SK-N-SH (cell line): ENCODE measurements around the gene CEP162. TPM values are rescaled to one million over a fixed set of nuclear protein-coding genes. Genes with fewer than 3 reads are reported as not detected.
"Not testable (repeated sequence)": the region's sequence is repeated elsewhere in the genome, so short reads cannot be mapped to it uniquely, and the experiment has no call there.

Source experiments
- CTCF ChIA-PET: fragments of 300-600, 350-600 bp; formaldehyde crosslinking; extraction: SDS; loops from one replicate; lab custom pipeline; 2021; lab: Yijun Ruan, JAX
- POLR2A ChIA-PET: fragments of 350-600 bp; sonication (Branson Sonifier 250); formaldehyde crosslinking; extraction: SDS; loops from one replicate; lab custom pipeline; 2020; ENCODE audit warnings: antibody characterized with exemption, inconsistent platforms; lab: Yijun Ruan, JAX
- DNase-seq: peaks from one replicate; pipeline ENCODE4 v3.0.0; 2012
- H2AFZ ChIP-seq: fragments of 200-600 bp; sonication (generic); 2 replicates; pipeline ENCODE4 v1.8.1; 2016; ENCODE audit warnings: antibody characterized with exemption, mild to moderate bottlenecking, low read depth
- H3F3A ChIP-seq: fragments of 200-600 bp; sonication (generic); replicated peaks from 2 replicates; pipeline ENCODE3; 2016; ENCODE audit warnings: antibody characterized with exemption, mild to moderate bottlenecking; ENCODE audit not compliant: insufficient read depth
- H3K27ac ChIP-seq, 2 experiments: fragments of 200-500 bp in 1 of 2; fragments of 200-600 bp in 1 of 2; sonication (Bioruptor generic) in 1 of 2; sonication (generic), shearing (Covaris generic) in 1 of 2; 2 replicates each; pipeline versions ENCODE4 v1.5.1 to v1.6.1; 2014 to 2016; ENCODE audit warnings: low read depth in 2 of 2, inconsistent platforms in 1 of 2, low read length in 1 of 2, mild to moderate bottlenecking in 1 of 2, mixed read lengths in 1 of 2
- H3K27me3 ChIP-seq: fragments of 200-600 bp; sonication (generic), shearing (Covaris generic); 2 replicates; pipeline ENCODE4 v1.6.1; 2016; ENCODE audit warnings: mixed run types; ENCODE audit not compliant: insufficient read depth
- H3K36me3 ChIP-seq, 2 experiments: fragments of 200-500 bp in 1 of 2; fragments of 200-600 bp in 1 of 2; sonication (Bioruptor generic) in 1 of 2; sonication (generic) in 1 of 2; replicated peaks in 1 of 2; 2 replicates each; pipeline versions ENCODE3 to v1.5.1; 2014 to 2016; ENCODE audit warnings: low read length in 1 of 2, mild to moderate bottlenecking in 1 of 2; ENCODE audit not compliant: insufficient read depth in 2 of 2, control insufficient read depth in 1 of 2
- H3K4me1 ChIP-seq, 2 experiments: fragments of 200-500 bp in 1 of 2; fragments of 200-600 bp in 1 of 2; sonication (Bioruptor generic) in 1 of 2; sonication (generic), shearing (Covaris generic) in 1 of 2; 2 replicates each; pipeline versions ENCODE4 v1.5.1 to v1.6.1; 2014 to 2016; ENCODE audit warnings: low read depth in 1 of 2, low read length in 1 of 2, mixed run types in 1 of 2; ENCODE audit not compliant: insufficient read depth in 2 of 2, control insufficient read depth in 1 of 2
- H3K4me2 ChIP-seq: fragments of 200-600 bp; sonication (generic), shearing (Covaris generic); 2 replicates; pipeline ENCODE4 v1.6.1; 2017; ENCODE audit warnings: mixed run types
- H3K4me3 ChIP-seq, 2 experiments: fragments of 200-500 bp in 1 of 2; fragments of 200-600 bp in 1 of 2; sonication (Bioruptor generic) in 1 of 2; sonication (generic), shearing (Covaris generic) in 1 of 2; 2 replicates each; pipeline versions ENCODE4 v1.5.1 to v1.8.1; 2014 to 2016; ENCODE audit warnings: low read depth in 2 of 2, inconsistent platforms in 1 of 2, low read length in 1 of 2, mild to moderate bottlenecking in 1 of 2, mixed read lengths in 1 of 2, moderate library complexity in 1 of 2
- H3K79me2 ChIP-seq: fragments of 200-600 bp; sonication (generic); 2 replicates; pipeline ENCODE4 v1.8.1; 2017; ENCODE audit warnings: mild to moderate bottlenecking; ENCODE audit not compliant: insufficient read depth
- H3K9ac ChIP-seq: fragments of 200-600 bp; sonication (generic); 2 replicates; pipeline ENCODE4 v1.6.1; 2017; ENCODE audit warnings: mixed run types
- H3K9me2 ChIP-seq: fragments of 200-600 bp; sonication (generic); 2 replicates; pipeline ENCODE4 v1.6.1; 2017; ENCODE audit warnings: mixed run types
- H3K9me3 ChIP-seq: fragments of 200-600 bp; sonication (generic); 2 replicates; pipeline ENCODE4 v1.6.1; 2017; ENCODE audit warnings: mixed run types, mild to moderate bottlenecking, moderate library complexity
- H4K20me1 ChIP-seq: fragments of 200-600 bp; sonication (generic); 2 replicates; pipeline ENCODE4 v1.6.1; 2017; ENCODE audit warnings: mild to moderate bottlenecking, mixed run types; ENCODE audit not compliant: insufficient read depth
- CHD2 ChIP-seq: fragments of 150-350 bp; IDR thresholded peaks from 2 replicates; pipeline ENCODE4 v1.6.1; 2018; ENCODE audit warnings: low read length; ENCODE audit not compliant: partially characterized antibody
- FOSL2 ChIP-seq: IDR thresholded peaks from 2 replicates; pipeline ENCODE4 v1.4.0; 2012; ENCODE audit warnings: low read depth, mild to moderate bottlenecking, moderate library complexity, borderline replicate concordance
- GABPA ChIP-seq: IDR thresholded peaks from 2 replicates; pipeline ENCODE4 v1.4.0; 2012; ENCODE audit warnings: low read depth, mild to moderate bottlenecking
- NFIC ChIP-seq: IDR thresholded peaks from 2 replicates; pipeline ENCODE4 v1.4.0; 2012; ENCODE audit warnings: borderline replicate concordance
- POLR2AphosphoS5 ChIP-seq: IDR thresholded peaks from 2 replicates; pipeline ENCODE4 v1.6.1; 2012; ENCODE audit warnings: low read depth, low read length
- RCOR1 ChIP-seq: fragments of 150-350 bp; IDR thresholded peaks from 2 replicates; pipeline ENCODE4 v1.6.1; 2017; ENCODE audit warnings: antibody characterized with exemption, low read length
- RXRA ChIP-seq: IDR thresholded peaks from 2 replicates; pipeline ENCODE4 v1.4.0; 2012; ENCODE audit warnings: low read depth, mild to moderate bottlenecking, borderline replicate concordance
- SIN3A ChIP-seq: IDR thresholded peaks from 2 replicates; pipeline ENCODE4 v1.6.1; 2012; ENCODE audit warnings: low read depth, mild to moderate bottlenecking, low read length, moderate library complexity, borderline replicate concordance
- SMC3 ChIP-seq: IDR thresholded peaks from 2 replicates; pipeline ENCODE4 v1.6.1; 2012; ENCODE audit warnings: low read depth, low read length, improper control_type of control experiment
- TAF1 ChIP-seq: IDR thresholded peaks from 2 replicates; pipeline ENCODE4 v1.6.1; 2012; ENCODE audit warnings: low read depth, mild to moderate bottlenecking, low read length, moderate library complexity, borderline replicate concordance
- TCF12 ChIP-seq: IDR thresholded peaks from 2 replicates; pipeline ENCODE4 v1.4.0; 2012
- WGBS: methylation state at CpG from one replicate; pipeline ENCODE4 v1.1.6; 2017; ENCODE audit warnings: low lambda C conversion rate; 5-methylcytosine and 5-hydroxymethylcytosine counted together
- polyA plus RNA-seq, 3 experiments: library from polyadenylated mRNA; depleted of rRNA; stranded (reverse); fragments of >200 nt; gene quantifications; 2 replicates each; pipeline ENCODE4 v1.2.3, GENCODE V29; 2012
- TF ChIP-seq, protein P1 (sequence below): fragments of 200-600 bp; sonication (generic); IDR thresholded peaks from 2 replicates; pipeline ENCODE4 v1.6.1; 2017; ENCODE audit warnings: antibody characterized with exemption, mild to moderate bottlenecking, moderate library complexity
- TF ChIP-seq, protein P2 (sequence below): fragments of 150-350 bp; IDR thresholded peaks from 2 replicates; pipeline ENCODE4 v1.6.1; 2016; ENCODE audit warnings: mild to moderate bottlenecking, low read depth, low read length

The CEP162 gene
- polyA plus RNA-seq, 1 of the 3 experiments (the other 2 are of a cell fraction), result 1.2 TPM

DNA sequence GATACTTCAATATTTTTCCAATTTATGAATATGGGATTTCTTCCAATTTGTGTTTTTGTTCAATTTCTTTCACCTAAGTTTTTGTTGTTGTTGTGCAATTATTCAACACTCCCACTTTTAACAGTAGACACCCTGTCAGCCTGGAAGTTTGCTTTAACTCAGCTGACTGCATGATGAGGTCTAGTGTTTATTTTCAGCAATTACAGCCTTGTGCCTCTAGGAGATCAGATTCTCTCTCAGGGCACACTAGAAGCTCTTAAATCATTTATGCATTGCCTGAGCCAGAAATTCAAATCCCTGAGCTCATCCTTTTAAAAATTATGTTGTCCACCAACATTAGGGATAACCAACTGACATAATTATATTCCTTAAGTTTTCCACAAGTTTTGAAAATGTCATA is 108.2 kb downstream of the CEP162 start:
- no peaks in the 10 kb centered on the region for H3K9me3 ChIP-seq
- DNase-seq, result no peak
- H3K27ac ChIP-seq, result no peak overlapping the region
- H3K9ac ChIP-seq, result no peak overlapping the region
- TF ChIP-seq RXRA (no peak), FOSL2 (no peak), RCOR1 (no peak), SIN3A (no peak), TAF1 (no peak), CHD2 (no peak)
- TF ChIP-seq, protein P1, sequence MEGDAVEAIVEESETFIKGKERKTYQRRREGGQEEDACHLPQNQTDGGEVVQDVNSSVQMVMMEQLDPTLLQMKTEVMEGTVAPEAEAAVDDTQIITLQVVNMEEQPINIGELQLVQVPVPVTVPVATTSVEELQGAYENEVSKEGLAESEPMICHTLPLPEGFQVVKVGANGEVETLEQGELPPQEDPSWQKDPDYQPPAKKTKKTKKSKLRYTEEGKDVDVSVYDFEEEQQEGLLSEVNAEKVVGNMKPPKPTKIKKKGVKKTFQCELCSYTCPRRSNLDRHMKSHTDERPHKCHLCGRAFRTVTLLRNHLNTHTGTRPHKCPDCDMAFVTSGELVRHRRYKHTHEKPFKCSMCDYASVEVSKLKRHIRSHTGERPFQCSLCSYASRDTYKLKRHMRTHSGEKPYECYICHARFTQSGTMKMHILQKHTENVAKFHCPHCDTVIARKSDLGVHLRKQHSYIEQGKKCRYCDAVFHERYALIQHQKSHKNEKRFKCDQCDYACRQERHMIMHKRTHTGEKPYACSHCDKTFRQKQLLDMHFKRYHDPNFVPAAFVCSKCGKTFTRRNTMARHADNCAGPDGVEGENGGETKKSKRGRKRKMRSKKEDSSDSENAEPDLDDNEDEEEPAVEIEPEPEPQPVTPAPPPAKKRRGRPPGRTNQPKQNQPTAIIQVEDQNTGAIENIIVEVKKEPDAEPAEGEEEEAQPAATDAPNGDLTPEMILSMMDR, result peak; percentile 9; the same call in 1 of the 2 replicates
- no peaks in the 10 kb centered on the region for H3F3A ChIP-seq
- H3K27me3 ChIP-seq, result no peaks in the 10 kb centered on the region
- POLR2A ChIA-PET, result no interaction called here
- H3K36me3 ChIP-seq, result peaks cover 4% of the 10 kb centered on the region in 2 experiments
- no peaks in the 10 kb centered on the region for H3K79me2 ChIP-seq
- no peak overlapping the region for H2AFZ ChIP-seq
- CTCF ChIA-PET, result interaction anchor here (1.0 kb wide), 1 partner anchor 16 kb away, joined by 4 read pairs; no protein-coding TSS in a partner anchor
- no peaks in the 10 kb centered on the region for H3K9me2 ChIP-seq
- no peak overlapping the region for H3K4me3 ChIP-seq
- no peaks in the 10 kb centered on the region for H4K20me1 ChIP-seq
- H3K4me1 ChIP-seq, result no peaks in the 10 kb centered on the region
- no peak overlapping the region for H3K4me2 ChIP-seq

DNA sequence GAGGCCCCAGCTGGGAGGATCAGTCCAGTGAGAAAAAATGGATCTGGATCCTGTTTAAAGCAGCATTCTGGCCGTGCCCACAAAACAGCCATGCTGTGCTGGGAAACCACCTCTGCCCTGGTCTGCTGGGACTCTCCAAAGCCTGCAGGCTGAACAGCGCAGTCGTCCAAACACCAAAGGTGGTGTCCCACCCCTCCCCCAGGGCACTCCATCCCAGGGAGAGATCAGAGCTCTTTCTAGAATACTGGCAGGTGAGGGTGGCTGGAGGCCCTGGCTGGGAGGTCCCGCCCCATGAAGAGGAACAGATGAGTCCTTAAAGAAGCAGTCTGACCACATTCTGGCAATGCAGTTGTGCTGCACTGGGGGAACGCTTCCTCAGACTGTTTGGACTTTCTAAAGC is 109.3 kb downstream of the CEP162 start:
- DNase-seq, result no peak
- Histone ChIP-seq H2AFZ (no peak overlapping the region), H3K9ac (no peak overlapping the region), H3K27me3 (no peaks in the 10 kb centered on the region), H3K9me2 (no peaks in the 10 kb centered on the region), H3K4me1 (no peaks in the 10 kb centered on the region), H3K4me2 (no peak overlapping the region), H3K4me3 (no peak overlapping the region), H3K9me3 (no peaks in the 10 kb centered on the region), H4K20me1 (no peaks in the 10 kb centered on the region), H3K36me3 (no peaks in the 10 kb centered on the region), H3K27ac (no peak overlapping the region), H3F3A (no peaks in the 10 kb centered on the region), H3K79me2 (no peaks in the 10 kb centered on the region)
- WGBS, result 82% methylated on average over 4 of the region's 5 CpGs
- ChIA-PET POLR2A (no interaction called here), CTCF (no interaction called here)
- TF ChIP-seq RXRA, result no peak
- no peak for TF ChIP-seq TCF12
- TF ChIP-seq GABPA, result no peak
- TF ChIP-seq, protein P2, sequence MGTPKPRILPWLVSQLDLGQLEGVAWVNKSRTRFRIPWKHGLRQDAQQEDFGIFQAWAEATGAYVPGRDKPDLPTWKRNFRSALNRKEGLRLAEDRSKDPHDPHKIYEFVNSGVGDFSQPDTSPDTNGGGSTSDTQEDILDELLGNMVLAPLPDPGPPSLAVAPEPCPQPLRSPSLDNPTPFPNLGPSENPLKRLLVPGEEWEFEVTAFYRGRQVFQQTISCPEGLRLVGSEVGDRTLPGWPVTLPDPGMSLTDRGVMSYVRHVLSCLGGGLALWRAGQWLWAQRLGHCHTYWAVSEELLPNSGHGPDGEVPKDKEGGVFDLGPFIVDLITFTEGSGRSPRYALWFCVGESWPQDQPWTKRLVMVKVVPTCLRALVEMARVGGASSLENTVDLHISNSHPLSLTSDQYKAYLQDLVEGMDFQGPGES, result no peak
- no peak for TF ChIP-seq TAF1
- TF ChIP-seq POLR2AphosphoS5, result no peak
- no peak for TF ChIP-seq SMC3
- TF ChIP-seq RCOR1, result no peak
- no peak for TF ChIP-seq NFIC

DNA sequence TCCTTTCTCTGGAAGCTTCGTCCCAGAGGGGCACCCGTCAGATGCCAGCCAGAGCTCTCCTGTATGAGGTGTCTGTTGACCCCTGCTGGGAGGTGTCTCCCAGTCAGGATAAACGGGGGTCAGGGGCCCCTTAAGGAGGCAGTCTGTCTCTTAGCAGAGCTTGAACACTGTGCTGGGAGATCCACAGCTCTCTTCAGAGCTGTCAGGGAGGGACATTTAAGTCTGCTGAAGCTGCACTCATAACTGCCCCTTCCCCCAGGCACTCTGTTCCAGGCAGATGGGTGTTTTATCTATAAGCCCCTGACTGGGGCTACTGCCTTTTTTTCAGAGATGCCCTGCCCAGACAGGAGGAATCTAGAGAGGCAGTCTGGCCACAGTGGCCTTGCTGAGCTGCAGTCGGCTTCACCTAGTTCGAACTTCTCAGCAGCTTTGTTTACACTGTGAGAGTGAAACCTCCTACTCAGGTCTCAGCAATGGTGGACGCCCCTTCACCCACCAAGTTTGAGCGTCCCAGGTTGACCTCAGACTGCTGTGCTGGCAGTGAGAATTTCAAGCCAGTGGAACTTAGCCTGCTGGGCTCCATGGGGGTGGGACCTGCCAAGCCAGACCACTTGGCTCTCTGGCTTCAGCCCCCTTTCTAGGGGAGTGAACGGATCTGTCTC is 112.4 kb downstream of the CEP162 start:
- H3K9ac ChIP-seq, H3K4me2 ChIP-seq, H3K27ac ChIP-seq, H4K20me1 ChIP-seq, H3K4me3 ChIP-seq, H3F3A ChIP-seq, H3K36me3 ChIP-seq, H3K27me3 ChIP-seq, POLR2A ChIA-PET, H3K79me2 ChIP-seq, DNase-seq, H3K9me3 ChIP-seq, H3K4me1 ChIP-seq, H2AFZ ChIP-seq, H3K9me2 ChIP-seq, CTCF ChIA-PET: not testable (repeated sequence)
- WGBS, result 62% methylated on average over 3 of the region's 8 CpGs

DNA sequence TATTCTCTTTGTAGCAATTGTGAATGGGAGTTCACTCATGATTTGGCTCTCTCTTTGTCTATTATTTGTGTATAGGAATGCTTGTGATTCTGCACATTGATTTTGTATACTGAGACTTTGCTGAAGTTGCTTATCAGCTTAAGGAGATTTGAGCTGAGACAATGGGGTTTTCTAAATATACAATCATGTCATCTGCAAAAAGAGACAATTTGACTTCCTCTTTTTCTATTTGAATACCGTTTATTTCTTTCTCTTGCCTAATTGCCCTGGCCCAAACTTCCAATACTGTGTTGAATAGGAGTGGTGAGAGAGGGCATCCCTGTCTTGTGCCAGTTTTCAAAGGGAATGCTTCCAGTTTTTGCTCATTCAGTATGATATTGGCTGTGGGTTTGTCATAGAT is 116.1 kb downstream of the CEP162 start:
- H3K4me1 ChIP-seq, H3K9ac ChIP-seq, H3K36me3 ChIP-seq, H3K27ac ChIP-seq, H3F3A ChIP-seq, H2AFZ ChIP-seq, H3K9me3 ChIP-seq, H3K4me2 ChIP-seq, H3K79me2 ChIP-seq, H4K20me1 ChIP-seq, POLR2A ChIA-PET, H3K4me3 ChIP-seq, H3K27me3 ChIP-seq, H3K9me2 ChIP-seq, CTCF ChIA-PET, DNase-seq: not testable (repeated sequence)
- WGBS, result 36% methylated on average over 1 of the region's 1 CpG
